HG03565 (cell line): Measurements from ENCODE around the gene GTF2IRD1.
A peak's percentile ranks its signal among the peaks of the same experiment; 100 is the strongest.

Experiments
- ATAC-seq: cut with Tn5 transposase; IDR thresholded peaks from one replicate; pipeline ENCODE4 v1.9.1; 2021; ENCODE audit warnings: mild to moderate bottlenecking, moderate library complexity; ENCODE audit not compliant: unreplicated experiment

Gene GTF2IRD1

DNA sequence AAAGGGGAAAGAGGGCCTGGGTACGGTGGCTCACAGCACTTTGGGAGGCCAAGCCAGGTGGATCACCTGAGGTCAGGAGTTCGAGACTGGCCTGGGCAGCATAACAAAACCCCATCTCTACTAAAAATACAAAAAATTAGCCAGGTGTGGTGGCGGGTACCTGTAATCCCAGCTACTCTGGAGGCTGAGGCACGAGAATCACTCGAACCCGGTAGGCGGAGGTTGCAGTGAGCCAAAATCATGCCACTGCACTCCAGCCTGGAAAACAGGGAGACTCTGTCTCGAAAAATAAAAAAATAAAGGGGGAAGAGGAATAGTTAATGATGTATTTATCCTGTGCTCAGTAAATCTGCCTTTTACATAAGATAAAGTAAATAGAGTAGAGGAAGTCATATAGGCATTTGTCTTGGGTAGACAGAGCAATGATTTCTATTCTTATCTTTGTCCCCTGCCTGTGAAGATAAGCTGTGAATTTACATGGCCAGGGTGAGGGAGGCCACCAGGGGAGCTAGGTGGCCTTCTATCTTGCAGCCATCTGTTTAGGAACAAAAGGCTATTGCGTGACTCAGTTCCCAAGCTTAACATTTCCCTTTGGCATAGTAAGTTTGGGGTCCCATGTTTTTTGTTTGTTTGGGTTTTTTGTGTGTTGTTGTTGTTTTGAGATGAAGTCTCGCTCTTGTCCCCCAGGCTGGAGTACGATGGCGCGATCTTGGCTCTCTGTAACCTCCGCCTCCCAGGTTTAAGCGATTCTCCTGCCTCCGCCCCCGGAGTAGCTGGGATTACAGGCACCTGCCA lies 130.7 kb downstream of the GTF2IRD1 start:
- ATAC-seq, result no peak

DNA sequence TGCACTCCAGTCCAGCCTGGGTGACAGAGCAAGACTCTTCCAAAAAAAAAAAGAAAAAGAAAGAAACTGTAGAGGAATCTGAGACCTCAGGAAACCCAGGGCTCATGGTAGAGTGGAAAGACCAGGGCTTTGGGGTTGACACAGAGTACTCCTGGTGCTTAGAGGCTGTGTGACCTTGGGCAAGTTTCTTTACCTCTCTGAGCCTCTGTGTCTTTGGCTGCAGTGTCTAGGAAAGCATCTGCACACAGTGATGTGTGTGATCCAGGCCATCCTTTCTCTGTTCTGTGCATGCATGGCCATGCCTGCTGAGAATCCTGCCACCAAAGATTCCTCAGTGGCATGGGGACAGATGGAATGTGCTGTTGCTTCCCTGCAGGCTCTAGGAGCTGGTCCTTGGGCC lies 132.1 kb downstream of the GTF2IRD1 start:
- ATAC-seq, result no peak

GRCh38 chr7:74586258-74587175 lies 132.8 kb downstream of the GTF2IRD1 start:
- ATAC-seq, result no peak

GRCh38 chr7:74587435-74588126 lies 133.9 kb downstream of the GTF2IRD1 start:
- ATAC-seq, result peak; percentile 56

GRCh38 chr7:74590813-74591212 lies 137.1 kb downstream of the GTF2IRD1 start:
- ATAC-seq, result no peak

DNA sequence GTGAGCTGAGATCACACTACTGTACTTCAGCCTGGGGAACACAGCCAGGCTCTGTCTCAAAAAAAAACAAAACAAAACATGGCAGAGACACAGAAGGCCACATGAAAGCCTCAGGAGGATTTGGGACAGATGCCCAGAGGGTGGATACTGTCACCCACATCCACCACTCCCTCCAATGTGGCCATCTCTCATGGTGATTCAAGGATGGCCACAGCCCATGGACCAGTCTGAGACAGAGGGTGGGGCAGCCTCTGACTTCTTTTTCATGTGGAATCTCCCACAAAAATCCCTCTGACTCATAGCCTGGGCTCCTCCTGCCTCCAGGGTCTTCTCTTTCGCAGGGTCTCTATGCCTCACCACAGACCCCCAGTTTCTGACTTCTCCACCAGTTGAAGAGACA lies 144.9 kb downstream of the GTF2IRD1 start:
- no peak for ATAC-seq

DNA sequence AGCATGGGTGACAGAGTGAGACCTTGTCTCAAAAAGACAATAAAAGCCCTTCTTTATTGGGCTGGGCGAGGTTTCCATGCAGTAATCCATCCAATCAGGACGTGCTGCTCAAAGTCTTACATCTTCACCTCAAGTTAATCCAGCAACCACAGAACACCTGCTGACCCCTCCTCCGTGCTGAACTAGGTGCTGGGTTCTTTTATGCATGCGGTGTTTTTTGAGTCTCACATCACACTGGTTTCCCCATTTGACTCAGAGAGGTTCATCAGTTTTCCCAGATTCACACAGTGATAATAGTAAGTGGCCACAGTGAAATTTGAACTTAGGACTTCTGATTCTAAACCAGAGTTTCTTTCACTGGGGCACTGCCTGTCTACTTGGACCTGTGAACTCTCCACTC lies 145.5 kb downstream of the GTF2IRD1 start:
- no peak for ATAC-seq

DNA sequence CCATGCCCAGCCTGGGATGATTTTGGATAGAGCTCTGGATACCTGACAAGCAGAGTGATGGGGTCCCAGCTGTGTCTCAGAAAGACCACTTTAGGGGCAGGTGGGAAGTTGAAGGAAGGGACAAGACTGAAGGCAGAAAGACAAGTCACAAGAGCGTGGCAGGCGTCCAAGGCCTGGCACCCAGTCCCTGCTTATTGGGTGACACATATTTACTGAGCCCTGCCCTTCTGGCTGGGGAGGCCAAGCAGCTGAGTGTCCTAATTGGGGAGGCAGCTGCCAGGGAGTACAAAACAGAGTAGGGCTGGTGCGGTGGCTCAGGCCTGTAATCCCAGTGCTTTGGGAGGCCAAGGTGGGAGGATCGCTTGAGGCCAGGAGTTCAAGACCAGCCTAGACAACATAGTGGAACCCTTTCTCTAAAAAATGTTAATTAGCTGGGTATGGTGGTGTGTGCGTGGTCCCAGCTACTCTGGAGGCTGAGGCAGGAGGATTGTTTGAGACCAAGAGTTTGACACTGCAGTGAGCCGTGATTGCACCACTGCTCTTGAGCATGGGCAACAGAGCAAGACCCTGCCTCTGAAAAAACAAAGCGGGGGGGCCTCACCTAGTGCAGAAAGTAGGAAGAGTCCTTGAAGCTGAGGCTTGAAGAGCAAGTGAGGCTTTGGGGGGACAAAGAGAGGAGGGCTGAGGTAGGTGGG lies 150.8 kb downstream of the GTF2IRD1 start:
- no peak for ATAC-seq

DNA sequence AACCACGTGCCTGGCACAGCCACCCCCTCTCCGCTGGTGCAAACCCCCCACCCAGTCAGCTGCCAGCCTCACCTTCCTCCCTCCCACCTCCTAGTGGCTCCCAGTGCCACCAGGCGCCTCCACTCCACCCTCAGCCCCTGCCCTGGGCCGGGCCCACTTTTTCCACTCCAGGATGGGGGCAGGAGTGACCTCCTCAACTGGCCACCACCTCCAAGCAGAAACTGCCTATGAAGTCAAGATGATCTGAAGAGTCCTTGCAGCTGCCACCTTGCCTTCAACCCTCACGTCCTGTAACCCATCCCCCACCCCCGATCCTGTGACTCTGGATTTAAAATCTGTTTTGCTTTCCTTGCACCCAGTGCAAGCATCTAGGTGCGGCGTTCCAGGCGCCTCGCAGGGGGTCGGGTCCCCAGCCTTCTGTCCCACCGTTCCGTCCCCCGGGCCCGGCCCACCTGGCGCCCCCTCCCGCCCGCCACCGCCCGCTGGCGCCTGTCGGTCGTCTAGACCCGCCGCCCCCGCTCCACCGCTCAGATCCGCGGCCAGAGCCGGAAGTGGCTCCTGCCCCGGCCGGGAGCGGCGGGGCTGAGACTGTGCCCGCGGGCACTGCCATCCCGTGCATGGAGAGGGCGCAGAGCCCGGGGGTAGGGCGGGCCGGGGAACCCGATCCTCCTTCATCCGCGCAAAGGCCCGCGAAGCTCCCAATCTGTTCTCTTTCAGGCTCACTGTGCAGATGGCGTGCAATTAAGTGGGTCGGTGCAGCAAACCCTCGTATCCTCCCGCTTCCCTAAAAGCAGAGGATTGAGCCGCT lies 152.6 kb downstream of the GTF2IRD1 start:
- peak; percentile 41 for ATAC-seq

- no peak for ATAC-seq
Observed at GRCh38 chr7:74606909-74607510, 153.3 kb downstream of the GTF2IRD1 start.

- no peak for ATAC-seq
Observed at GRCh38 chr7:74612015-74612829, 158.5 kb downstream of the GTF2IRD1 start.

GRCh38 chr7:74615933-74616780 lies 162.5 kb downstream of the GTF2IRD1 start:
- ATAC-seq, result no peak

DNA sequence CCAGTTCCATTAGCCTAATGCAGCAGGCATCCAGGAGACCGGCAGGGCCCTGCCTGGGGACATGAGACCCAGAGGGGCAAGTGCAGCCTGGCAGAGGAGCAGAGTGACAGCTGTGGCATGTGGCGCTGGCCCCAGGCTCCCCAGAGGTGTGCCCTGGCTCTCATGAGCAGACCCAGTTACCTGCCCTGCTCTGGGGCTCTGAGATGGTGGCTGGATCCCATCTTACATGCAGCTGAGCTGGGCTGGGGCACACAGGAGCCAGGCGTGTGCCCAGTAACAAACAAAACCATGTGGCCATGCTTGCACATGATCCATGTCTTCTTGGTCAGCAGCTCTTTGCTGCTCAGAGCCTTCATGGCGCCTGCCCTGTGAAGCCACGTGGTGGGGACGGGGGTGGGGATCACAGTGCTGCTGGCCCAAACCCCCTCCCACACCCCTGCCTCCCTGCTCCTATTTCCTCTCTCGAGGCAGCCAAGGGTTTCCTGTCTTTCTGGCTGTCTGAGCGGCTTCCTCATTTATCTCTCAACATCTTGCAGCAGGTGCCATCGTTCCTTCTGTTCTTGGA lies 163.6 kb downstream of the GTF2IRD1 start:
- ATAC-seq, result no peak

GRCh38 chr7:74619235-74619860 lies 165.6 kb downstream of the GTF2IRD1 start:
- no peak for ATAC-seq

DNA sequence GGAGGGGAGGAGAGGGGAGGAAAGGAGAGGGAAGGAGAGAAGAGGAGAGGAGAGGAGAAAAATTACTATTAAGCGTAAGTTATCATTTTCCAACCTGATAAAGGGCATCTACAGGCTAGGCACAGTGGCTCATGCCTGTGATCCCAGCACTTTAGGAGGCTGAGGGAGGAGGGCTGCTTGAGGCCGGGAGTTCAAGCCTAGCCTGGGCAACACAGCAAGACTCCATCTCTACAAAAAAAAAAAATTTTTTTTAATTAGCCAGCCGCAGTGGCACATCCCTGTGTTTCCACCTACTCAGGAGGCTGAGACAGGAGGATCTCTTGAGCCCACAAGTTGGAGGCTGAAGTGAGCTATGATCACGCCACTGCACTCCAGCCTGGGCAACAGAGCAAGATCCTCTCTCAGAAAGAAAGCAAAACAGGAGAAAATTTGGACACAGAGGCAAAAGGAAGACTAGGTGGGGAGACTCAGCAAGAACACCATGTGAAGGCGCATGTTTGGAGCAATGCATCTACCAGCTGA lies 168.6 kb downstream of the GTF2IRD1 start:
- no peak for ATAC-seq

GRCh38 chr7:74623135-74623534 lies 169.4 kb downstream of the GTF2IRD1 start:
- no peak for ATAC-seq

- no peak for ATAC-seq
Observed at GRCh38 chr7:74625446-74625845, 171.7 kb downstream of the GTF2IRD1 start.
